ENCODE results near the gene SUMO4.

Gene SUMO4

GRCh38 chr6:149389509-149390297 is 10.4 kb upstream of the SUMO4 start:
- DNase-seq, result no peak

- DNase-seq, result no peak
Measured at GRCh38 chr6:149392093-149392492, 8.0 kb upstream of the SUMO4 start.

- no peak for DNase-seq
Measured at GRCh38 chr6:149392535-149392934, 7.5 kb upstream of the SUMO4 start.

GRCh38 chr6:149393002-149393679 is 6.9 kb upstream of the SUMO4 start:
- no peak for DNase-seq

GRCh38 chr6:149395185-149395584 is 4.9 kb upstream of the SUMO4 start:
- DNase-seq, result no peak

- DNase-seq, result no peak
Measured at GRCh38 chr6:149397384-149397783, 2.7 kb upstream of the SUMO4 start.

- DNase-seq, result no peak
Measured at GRCh38 chr6:149403534-149403933, 3.5 kb downstream of the SUMO4 start.

- no peak for DNase-seq
Measured at GRCh38 chr6:149405823-149406765, 6.0 kb downstream of the SUMO4 start.

- no peak for DNase-seq
Measured at GRCh38 chr6:149409617-149410016, 9.6 kb downstream of the SUMO4 start.

- no peak for DNase-seq
Measured at GRCh38 chr6:149410557-149410956, 10.5 kb downstream of the SUMO4 start.

- no peak for DNase-seq
Measured at GRCh38 chr6:149414009-149414408, 13.9 kb downstream of the SUMO4 start.

- DNase-seq, result no peak
Measured at GRCh38 chr6:149414821-149415220, 14.8 kb downstream of the SUMO4 start.

- DNase-seq, result no peak
Measured at GRCh38 chr6:149419696-149420404, 19.8 kb downstream of the SUMO4 start.

- DNase-seq, result no peak
Measured at GRCh38 chr6:149421132-149421531, 21.1 kb downstream of the SUMO4 start.

- DNase-seq, result no peak
Measured at GRCh38 chr6:149422581-149422980, 22.5 kb downstream of the SUMO4 start.

- no peak for DNase-seq
Measured at GRCh38 chr6:149423964-149424440, 23.9 kb downstream of the SUMO4 start.

GRCh38 chr6:149425224-149425623 is 25.2 kb downstream of the SUMO4 start:
- no peak for DNase-seq

GRCh38 chr6:149425754-149426153 is 25.7 kb downstream of the SUMO4 start:
- DNase-seq, result no peak

- DNase-seq, result no peak
Measured at GRCh38 chr6:149428606-149429005, 28.5 kb downstream of the SUMO4 start.

GRCh38 chr6:149429427-149430360 is 29.6 kb downstream of the SUMO4 start:
- no peak for DNase-seq
